Right lobe of liver (tissue), 6 donors: ENCODE data around the gene CCT5. TPM values are rescaled to one million over a fixed set of nuclear protein-coding genes. Genes with fewer than 3 reads are reported as not detected.

ENCODE experiments used
- ATAC-seq, 4 donors: fragments of 200-7000 bp; cut with Tn5 transposase; one replicate each; pipeline ENCODE4 v1.9.1; 2020; ENCODE audit warnings: mild to moderate bottlenecking in 4 of 4, moderate library complexity in 4 of 4
- DNase-seq, 3 donors: peaks; one replicate each; pipeline ENCODE4 v3.0.0-alpha.2; 2020
- H3K27ac ChIP-seq, 3 donors: fragments of 200-600 bp; one replicate each; pipeline ENCODE4 v1.8.0; 2022
- H3K27me3 ChIP-seq, 2 donors: fragments of 200-600 bp; one replicate each; pipeline ENCODE4 v1.8.0; 2022
- H3K36me3 ChIP-seq, 4 donors: fragments of 200-600 bp; sonication (generic) in 1 of 4; one replicate each; pipeline versions ENCODE4 v1.5.1 to v1.8.0; 2017 to 2022; ENCODE audit warnings: control low read depth in 1 of 4
- H3K4me1 ChIP-seq, 4 donors: fragments of 200-600 bp; sonication (generic) in 1 of 4; one replicate each; pipeline versions ENCODE4 v1.5.1 to v1.8.0; 2017 to 2022; ENCODE audit warnings: control low read depth in 1 of 4
- H3K4me3 ChIP-seq, 3 donors: fragments of 200-600 bp; one replicate each; pipeline ENCODE4 v1.8.0; 2022
- H3K9me3 ChIP-seq, 4 donors: fragments of 200-600 bp; sonication (generic) in 1 of 4; one replicate each; pipeline versions ENCODE4 v1.5.1 to v1.8.0; 2017 to 2022; ENCODE audit warnings: control low read depth in 1 of 4
- POLR2A ChIP-seq: fragments of 450-650 bp; IDR thresholded peaks from one replicate; pipeline ENCODE4 v1.6.1; 2017; ENCODE audit warnings: antibody characterized with exemption, mild to moderate bottlenecking
- WGBS: methylation state at CpG from one replicate; pipeline ENCODE4 v1.1.6; 2018; ENCODE audit warnings: low coverage, low lambda C conversion rate; ENCODE audit not compliant: insufficient coverage; ENCODE audit errors: missing lambda C conversion rate; 5-methylcytosine and 5-hydroxymethylcytosine counted together
- intact Hi-C, 2 donors: fragments of 100-400 bp; cut with DNase I; formaldehyde crosslinking; loops; one replicate each; pipeline versions ENCODE4 v1.11.2 to v1.14.1; 2022
- total RNA-seq, 6 experiments: library from RNA; depleted of rRNA in 2 of 6; stranded (reverse); fragments of >200 nt in 2 of 6; fragmentation: NEBNext Ultra II Directional in 3 of 6; extraction: Animal tissue kit (Norgen Biotek cat#: 25700) in 3 of 6; gene quantifications; one replicate each; pipeline versions ENCODE4 v1.1.0 to v1.2.4, GENCODE V29; 2016 to 2023
- TF ChIP-seq, protein P1 (sequence below), 4 donors: fragments of 200-600 bp in 3 of 4; fragments of 450-650 bp in 1 of 4; IDR thresholded peaks; one replicate each; pipeline versions ENCODE4 v1.5.1 to v1.8.0; 2016 to 2022; ENCODE audit warnings: antibody characterized with exemption in 4 of 4, mild to moderate bottlenecking in 2 of 4
- donor health status: DM: no; HTN: yes; CAD: no.
- donor health status: DM: no; HTN: no; CAD: no.
- donor health status: DM: no; HTN: no; CAD: no.
- donor health status: DM: no; HTN: yes; CAD: no.
- donor health status: DM: no; HTN: yes; CAD: no.

Gene CCT5
- total RNA-seq, 6 experiments from 2014 or later = 39.7 to 124 (median 74.8) TPM

DNA sequence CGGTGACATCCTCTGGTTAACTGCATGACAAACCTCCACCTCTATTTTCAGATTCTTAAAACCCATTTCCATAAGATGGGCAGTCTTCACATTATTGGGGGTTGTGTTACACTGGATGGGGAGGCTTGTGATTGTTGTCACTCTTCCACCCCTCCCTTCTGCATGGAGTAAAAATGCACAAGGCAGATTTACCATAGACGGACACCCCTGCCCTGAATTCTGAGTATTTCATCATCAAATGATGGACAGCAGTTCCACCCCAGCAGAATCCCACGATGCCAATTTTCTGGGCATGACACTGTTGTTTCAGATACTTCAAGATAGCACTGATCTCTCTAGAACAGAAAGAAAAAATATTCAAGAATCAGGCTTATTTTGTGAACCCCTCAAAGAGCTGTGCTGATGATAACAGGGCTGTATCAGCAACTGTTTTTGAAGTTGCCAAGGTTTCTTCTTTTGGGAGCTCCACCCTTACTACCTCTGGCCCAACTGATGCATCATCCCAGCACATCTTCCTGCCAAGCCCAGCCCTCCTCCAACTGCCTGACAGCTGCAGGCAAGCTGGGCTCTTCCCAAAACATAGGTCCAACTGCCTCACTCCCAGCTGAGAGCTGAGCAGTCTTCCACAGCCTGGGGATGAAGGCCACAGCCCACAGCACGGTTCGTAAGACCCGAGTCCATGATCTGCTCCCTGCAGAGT lies 36.2 kb downstream of the CCT5 start:
- no peak for TF ChIP-seq POLR2A
- TF ChIP-seq, protein P1, sequence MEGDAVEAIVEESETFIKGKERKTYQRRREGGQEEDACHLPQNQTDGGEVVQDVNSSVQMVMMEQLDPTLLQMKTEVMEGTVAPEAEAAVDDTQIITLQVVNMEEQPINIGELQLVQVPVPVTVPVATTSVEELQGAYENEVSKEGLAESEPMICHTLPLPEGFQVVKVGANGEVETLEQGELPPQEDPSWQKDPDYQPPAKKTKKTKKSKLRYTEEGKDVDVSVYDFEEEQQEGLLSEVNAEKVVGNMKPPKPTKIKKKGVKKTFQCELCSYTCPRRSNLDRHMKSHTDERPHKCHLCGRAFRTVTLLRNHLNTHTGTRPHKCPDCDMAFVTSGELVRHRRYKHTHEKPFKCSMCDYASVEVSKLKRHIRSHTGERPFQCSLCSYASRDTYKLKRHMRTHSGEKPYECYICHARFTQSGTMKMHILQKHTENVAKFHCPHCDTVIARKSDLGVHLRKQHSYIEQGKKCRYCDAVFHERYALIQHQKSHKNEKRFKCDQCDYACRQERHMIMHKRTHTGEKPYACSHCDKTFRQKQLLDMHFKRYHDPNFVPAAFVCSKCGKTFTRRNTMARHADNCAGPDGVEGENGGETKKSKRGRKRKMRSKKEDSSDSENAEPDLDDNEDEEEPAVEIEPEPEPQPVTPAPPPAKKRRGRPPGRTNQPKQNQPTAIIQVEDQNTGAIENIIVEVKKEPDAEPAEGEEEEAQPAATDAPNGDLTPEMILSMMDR (IDR thresholded peaks at IDR 0.05) = no peak
- H3K27me3 ChIP-seq = no peaks in the 10 kb centered on the region
- H3K27ac ChIP-seq = no peak overlapping the region
- H3K36me3 ChIP-seq = peaks cover 0 to 42% (median 2%) of the 10 kb centered on the region in 4 donors
- intact Hi-C loops = no loop called here
- H3K9me3 ChIP-seq = no peaks in the 10 kb centered on the region
- DNase-seq (no peak), ATAC-seq (no peak)
- H3K4me1 ChIP-seq = peaks cover 0 to 30% (median 12%) of the 10 kb centered on the region in 4 donors
- 69% methylated on average over 6 of the region's 6 CpGs for WGBS
- H3K4me3 ChIP-seq = no peak overlapping the region

DNA sequence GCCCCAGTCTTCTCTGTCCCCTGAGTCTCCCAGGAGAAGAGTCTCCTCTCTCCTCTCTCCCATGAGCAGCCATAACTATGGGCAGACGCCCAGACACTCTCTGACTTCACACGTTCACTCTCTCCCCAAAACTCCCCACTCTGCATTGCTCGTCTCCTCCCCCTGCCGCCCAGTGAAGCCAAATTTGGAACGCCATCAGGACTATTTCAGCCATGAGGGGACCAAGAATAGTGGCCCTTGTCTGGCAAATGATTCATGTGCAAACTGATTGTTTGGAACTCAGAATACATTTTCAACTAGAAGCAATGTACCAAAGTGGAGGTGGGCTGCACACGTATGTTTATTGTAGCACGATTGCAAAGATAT lies 36.8 kb downstream of the CCT5 start:
- Histone ChIP-seq H3K9me3 (no peaks in the 10 kb centered on the region), H3K27me3 (no peaks in the 10 kb centered on the region), H3K4me3 (no peak overlapping the region), H3K36me3 (peaks cover 0 to 38% (median 2%) of the 10 kb centered on the region in 4 donors), H3K27ac (no peak overlapping the region), H3K4me1 (peaks cover 0 to 30% (median 12%) of the 10 kb centered on the region in 4 donors)
- 74% methylated on average over 7 of the region's 7 CpGs for WGBS
- DNase-seq (no peak), ATAC-seq (no peak)
- intact Hi-C loops = no loop called here
- no peak for TF ChIP-seq POLR2A
- TF ChIP-seq, protein P1 (IDR thresholded peaks at IDR 0.05) = no peak

DNA sequence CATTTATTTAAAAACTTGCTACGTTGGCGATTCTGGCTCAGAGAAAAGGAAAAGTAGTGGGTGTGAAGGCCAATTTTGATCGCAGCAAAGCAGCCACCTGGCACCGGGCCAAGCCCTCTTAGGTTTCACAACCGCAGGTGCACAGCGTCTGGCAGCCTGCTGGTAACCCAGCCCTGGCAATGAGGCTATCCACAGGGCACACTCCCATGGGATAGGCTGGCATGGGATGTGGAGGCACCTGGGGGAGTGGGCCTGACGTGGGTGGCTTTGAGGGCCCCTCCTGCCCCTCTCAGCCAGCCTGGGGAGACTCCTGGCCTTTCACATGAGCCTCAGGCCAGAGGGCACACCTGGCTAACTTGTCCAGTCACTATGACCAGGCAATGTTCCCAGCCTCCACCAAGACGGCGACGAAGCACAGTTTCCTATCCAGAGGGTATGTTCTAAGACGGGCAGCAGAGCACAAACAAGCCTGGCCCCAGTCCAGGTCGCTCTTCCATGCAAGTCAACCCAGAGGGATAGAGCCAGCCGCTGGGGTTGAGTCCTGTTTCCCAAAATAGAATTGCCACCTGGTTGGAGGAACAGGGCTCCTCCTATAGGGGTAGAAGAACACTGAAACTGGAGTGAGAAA lies 38.6 kb downstream of the CCT5 start:
- TF ChIP-seq, protein P1 (IDR thresholded peaks at IDR 0.05) = no peak
- TF ChIP-seq POLR2A = no peak
- no peaks in the 10 kb centered on the region for H3K27me3 ChIP-seq
- 9% methylated on average over 7 of the region's 13 CpGs for WGBS
- H3K36me3 ChIP-seq = peaks cover 0 to 30% (median 2%) of the 10 kb centered on the region in 4 donors
- intact Hi-C loops = no loop called here
- H3K9me3 ChIP-seq = no peaks in the 10 kb centered on the region
- peaks cover 0 to 30% (median 12%) of the 10 kb centered on the region in 4 donors for H3K4me1 ChIP-seq
- H3K27ac ChIP-seq = peak overlapping the region; percentile 83 to 93 (median 92)
- DNase-seq (peak; percentile 92 to 96 (median 92)), ATAC-seq (peak; percentile 83 to 90 (median 86))
- H3K4me3 ChIP-seq = no peak overlapping the region

DNA sequence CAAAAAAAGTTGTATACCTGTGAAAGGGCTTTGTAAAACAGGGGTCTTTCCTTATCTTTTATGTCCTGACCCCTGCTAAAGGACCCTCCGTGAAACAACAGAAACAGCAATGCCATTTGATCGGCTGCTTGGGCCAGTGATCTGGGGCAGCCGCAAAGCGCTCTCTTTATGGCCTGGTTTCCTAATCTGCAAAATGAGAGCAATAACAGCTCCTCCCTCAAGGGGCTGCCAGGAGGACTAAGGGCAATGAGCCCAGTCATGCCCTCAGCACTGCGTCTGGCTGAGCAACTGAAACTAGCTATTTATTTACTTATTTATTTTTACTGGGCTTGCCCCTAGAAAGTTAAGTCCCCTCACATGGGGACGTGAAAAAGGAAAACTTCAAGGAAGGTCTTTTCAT lies 39.3 kb downstream of the CCT5 start:
- TF ChIP-seq, protein P1 (IDR thresholded peaks at IDR 0.05) = peak in 2 of 4 donors; percentile 14 to 18
- peak; percentile 50 for TF ChIP-seq POLR2A
- Histone ChIP-seq H3K9me3 (no peaks in the 10 kb centered on the region), H3K27me3 (no peaks in the 10 kb centered on the region), H3K27ac (peak overlapping the region; percentile 83 to 93 (median 92)), H3K36me3 (peaks cover 0 to 30% (median 2%) of the 10 kb centered on the region in 4 donors), H3K4me1 (peaks cover 0 to 30% (median 12%) of the 10 kb centered on the region in 4 donors), H3K4me3 (peak overlapping the region in 1 of 3 donors; percentile 14)
- 28% methylated on average over 2 of the region's 6 CpGs for WGBS
- intact Hi-C loops = no loop called here
- DNase-seq = peak; percentile 71 to 88 (median 83)
- peak; percentile 90 to 93 (median 92) for ATAC-seq
